NCI-H2107 treated with DMSO at 0.1 percent for 48 hours (cell line): ENCODE results near the gene KLF11.
"Not testable (repeated sequence)": the region's sequence is repeated elsewhere in the genome, so short reads cannot be mapped to it uniquely, and the experiment has no call there.

Experiments used
- DNase-seq: peaks from one replicate; lab custom pipeline; 2025; ENCODE audit not compliant: unreplicated experiment; lab: John Stamatoyannopoulos, UW

Gene KLF11

DNA sequence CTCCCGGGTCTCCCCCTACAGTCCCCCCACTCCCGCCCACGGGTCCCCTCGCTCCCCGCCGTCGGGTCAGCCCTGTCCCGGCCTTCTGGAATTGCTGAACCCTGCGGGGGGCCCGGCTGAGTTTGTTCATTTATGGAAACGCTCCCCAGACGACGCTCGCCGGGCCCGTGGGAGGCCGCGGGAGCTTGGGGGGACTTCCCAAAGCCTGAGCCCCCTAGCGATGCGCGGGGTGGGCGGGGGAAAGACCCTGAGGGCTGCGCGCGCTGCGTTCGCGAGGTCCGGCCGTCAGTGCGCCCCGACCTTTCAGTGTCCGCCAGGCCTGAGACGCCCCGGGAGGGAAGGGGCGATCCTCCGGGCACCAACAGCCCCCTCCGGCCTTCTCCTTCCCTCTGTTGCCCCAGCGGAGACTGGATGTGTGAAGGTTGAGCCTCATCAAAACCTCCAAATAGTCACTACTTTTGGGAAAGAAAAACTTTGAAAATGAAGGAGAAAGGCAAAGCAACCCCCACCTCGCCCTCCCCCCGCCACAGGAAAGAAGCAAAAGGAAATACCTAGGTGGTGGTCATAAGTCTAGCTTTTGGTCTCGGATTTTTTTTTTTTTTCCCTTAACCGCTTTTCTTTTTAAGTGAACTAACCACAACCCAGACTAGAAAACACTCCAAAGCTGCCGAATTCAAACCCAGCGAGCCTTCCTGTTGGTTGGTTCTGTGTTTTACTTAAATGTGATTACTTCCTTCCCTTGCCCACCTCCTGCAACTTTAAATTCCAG, 37.4 kb downstream of the KLF11 start:
- no peak for DNase-seq

DNA sequence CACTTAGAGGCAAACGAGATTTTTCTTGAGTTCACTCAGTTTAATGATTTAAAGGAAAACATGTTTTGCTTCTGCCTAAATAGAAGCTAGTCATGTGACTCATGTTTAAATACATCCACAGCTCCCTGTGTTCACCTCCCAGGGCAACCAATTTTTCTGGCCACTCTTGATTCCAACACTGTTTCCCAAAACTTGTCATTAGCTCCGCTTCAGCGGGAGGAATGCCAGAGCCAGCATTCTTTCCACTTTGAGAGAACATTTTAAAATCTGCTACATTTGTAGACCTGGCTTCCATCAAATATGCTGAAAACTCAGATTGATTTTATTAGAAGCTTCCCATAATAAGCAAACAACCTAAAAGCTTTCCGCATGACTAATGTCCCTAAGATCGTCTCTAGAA, 39.7 kb downstream of the KLF11 start:
- no peak for DNase-seq

DNA sequence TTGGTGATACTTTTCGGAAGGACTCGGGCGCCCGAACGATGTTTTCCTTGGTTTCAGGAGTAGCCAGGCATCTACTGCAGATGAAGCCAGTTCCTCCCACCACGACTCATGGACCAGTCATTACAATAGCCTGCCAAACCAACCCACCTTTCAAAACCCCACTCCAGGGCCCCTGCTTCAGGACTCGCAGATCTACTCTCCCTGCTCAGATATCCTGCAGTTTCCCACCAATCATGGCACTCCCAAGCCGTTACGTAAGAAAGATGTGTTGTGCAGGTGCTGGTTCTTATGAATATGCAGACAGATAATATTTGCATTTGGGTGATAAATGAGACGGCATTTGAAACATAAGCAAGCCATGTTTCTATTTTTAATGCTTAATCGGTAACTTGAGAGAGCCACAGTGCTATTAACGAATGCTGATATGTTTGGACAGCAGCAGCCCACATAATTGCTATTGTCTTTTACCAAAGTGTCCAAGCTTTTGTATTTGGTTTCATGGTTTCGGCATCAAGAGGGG, 40.4 kb downstream of the KLF11 start:
- no peak for DNase-seq

DNA sequence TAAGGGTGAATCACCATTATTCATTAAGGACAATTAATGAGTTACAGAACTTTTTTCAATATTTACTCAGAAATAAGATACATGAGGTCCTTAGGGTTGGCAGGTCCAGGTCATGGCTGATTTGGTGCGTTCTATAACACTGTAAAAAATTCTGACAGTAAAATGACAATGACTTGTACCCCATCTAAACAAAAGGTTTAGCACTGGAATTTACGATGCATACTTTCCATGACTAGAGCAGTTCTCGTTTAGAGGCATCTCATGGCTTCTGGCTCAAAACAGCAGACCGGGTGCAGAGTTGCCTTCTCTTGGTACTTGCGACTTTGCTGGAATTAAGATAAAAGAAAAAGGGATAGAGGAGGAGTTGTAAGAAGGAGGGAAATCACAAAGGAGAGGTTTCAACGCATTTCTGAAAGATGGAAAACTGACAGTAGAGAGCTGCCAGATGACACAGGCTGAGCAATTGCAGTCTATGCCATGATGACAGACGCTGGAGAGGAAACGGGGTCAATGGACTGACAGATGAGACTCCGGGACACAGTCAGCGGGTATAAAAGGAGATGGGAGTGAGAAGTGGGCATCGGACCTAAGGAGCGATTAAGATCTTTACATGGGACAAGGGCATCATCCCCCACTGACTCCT, 41.0 kb downstream of the KLF11 start:
- DNase-seq, result no peak

DNA sequence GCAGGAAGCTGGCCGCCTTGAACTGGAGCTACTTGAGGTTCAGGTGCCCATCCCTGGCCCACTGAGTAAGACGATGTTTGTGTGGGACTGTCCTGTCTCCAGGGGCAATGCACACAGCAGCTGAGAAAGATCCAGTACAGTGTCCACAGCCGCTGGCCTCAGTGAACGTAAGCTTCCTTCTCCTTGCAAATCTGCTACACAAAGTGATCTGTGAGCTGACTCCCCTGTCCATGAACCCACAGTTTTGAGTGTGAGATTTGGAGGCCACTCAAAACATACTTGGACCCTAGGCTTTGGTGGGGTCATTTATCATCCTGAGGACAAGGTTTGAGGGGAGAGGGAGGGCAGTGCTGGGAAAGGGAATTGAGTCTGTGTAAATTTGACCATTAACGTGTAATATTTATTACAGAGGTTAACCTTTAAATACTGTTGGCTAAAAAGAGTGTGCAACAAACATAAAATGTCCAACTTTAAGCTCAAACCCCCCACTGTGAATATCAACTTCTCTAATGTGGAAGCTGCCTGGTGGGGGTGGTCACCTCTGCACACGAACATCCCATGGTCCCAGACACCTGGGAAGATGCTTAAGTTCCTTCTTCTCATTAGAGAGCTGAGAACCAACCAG, 41.8 kb downstream of the KLF11 start:
- DNase-seq, result no peak

DNA sequence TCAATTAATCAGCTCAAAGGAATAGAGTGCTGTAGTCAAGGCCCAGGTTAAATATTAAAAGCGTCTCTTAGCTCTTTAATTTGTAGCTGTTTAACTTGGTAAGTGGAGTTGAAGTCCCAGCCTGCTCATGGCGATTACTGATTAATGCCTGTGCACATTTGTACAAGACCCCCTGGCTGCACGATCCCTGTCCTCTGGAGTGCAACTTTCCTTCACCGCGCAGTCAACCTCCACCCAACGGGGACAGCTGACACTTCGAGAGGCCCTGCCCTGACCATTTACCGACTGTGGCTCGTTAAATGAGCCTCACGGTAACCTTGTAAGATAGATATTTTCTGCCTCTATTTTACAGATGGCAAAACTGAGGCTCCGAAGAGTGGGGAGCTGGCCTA, 42.3 kb downstream of the KLF11 start:
- no peak for DNase-seq

DNA sequence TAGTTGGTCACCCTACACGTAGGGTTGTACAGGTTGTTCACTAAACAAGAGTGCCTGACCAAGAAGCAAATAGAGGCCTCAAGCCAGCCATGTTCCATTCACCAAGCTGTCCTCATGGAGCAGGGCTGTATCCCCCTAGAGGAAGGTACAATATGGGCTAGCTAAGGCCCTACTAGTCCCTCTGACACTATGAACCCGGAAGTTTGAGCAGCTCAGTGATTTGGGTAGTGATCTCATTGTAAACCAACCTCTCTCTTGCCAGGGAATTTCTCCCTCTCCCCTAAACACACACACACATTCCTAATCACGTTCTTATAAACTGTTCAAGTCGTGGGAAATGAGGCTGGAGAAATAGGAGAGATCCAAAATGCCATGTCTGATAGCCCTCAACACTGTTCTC, 43.6 kb downstream of the KLF11 start:
- no peak for DNase-seq

DNA sequence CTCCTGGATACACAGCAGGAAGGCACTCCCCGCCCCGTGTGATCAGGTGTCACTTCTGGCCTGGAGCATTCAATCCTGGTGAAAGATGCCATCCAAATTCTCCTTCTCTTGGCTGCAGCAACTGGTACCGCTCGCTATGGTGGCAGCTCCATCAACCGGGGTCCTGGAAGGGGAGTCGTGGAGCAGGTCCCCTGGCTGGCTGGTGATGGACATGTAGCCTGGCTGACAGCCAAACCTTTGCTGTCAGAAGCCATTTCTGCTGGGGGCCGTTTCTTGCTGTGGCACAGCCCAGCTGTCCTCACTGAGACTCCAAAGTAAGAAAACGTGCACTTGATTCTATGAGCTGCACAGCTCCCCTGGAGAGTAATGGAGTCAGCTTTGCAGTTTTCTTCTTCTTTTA, 44.0 kb downstream of the KLF11 start:
- no peak for DNase-seq

DNA sequence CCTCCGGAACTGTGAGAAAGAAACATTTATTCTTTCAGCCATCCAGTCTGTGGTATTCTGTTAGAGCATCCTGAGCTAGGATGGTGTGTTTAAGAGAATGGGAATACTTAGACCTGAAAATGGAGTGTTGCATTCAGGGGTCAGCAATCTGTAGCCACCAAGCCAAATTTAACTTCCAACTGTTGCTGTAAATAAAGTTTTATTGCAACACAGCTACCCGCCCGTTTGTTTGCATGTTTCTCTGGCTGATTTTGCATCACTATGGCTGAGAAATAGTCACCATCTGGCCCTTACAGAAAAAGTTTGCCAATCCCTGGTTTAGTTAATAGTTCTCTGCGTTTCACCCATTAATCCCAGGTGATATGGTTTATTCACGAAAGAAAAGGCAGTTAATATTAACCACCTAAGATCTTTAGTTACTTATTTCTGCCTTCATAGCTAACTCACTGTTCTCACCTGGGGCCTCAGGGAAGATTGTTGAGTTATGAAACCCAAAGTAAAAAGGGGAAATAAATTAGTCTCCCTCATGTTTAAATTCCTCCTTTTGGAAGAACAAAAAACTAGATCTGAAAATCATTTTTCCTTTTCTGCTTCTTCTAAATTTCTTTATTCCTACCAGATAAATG, 46.3 kb downstream of the KLF11 start:
- no peak for DNase-seq

DNA sequence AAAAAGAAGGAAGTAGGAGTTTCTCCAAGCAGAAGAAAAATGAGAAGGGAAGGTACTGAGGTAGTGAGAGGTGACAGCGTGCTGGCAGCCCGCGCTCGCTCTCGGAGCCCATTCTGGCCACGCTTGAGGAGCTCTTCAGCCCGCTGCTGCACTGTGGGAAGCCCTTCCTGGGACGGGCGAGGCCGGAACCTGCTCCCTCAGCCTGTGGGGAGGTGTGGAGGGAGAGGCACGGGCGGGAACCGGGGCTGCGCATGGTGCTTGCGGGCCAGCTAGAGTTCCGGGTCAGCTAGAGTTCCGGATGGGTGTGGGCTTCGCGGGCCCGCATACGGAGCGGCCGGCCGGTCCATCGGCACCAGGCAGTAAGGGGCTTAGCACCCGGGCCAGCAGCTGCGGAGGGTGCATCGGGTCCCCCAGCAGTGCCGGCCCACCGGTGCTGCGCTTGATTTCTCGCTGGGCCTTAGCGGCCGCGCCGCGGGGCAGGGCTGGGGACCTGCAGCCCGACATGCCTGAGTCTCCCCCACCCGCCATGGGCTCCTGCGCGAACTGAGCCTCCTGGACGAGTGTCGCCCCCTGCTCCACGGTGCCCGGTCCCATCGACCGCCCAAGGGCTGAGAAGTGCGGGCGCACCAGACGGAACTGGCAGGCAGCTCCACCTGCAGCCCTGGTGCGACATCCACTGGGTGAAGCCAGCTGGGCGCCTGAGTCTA, 48.0 kb downstream of the KLF11 start:
- no peak for DNase-seq

DNA sequence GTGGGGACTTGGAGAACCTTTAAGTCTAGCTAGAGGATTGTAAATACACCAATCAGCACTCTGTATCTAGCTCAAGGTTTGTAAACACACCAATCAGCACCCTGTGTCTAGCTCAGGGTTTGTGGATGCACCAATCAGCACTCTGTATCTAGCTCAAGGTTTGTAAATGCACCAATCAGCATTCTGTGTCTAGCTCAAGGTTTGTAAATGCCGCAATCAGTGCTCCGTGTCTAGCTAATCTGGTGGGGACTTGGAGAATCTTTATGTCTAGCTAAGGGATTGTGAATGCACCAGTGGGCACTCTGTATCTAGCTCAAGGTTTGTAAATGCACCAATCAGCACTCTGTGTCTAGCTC, 48.5 kb downstream of the KLF11 start:
- DNase-seq, result not testable (repeated sequence)

DNA sequence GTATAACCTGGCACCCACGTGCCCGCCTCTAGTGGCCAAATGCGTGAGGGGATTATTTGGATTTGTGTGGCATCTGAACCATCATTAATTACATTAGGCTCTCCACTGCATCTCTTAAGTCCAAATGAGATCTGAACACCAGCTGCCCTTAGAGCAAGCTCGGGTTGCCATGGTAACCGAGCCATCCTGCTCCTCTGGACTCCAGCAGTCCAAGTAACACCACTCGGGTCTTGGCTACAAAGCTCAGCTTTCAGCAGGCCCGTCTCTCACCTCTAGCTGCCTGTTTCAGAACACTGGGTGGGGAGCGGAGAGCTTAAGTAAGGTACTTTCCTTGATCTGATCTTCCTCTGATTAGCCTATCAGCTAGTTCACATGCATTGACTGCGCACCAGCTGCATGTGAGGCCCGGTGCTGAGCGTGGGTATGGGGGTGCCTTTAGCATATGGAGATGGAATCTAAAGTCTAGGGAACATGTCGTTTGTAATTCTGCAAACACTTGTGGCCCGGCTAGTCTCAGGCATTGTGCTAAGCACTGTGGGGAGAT, 51.0 kb downstream of the KLF11 start:
- no peak for DNase-seq

DNA sequence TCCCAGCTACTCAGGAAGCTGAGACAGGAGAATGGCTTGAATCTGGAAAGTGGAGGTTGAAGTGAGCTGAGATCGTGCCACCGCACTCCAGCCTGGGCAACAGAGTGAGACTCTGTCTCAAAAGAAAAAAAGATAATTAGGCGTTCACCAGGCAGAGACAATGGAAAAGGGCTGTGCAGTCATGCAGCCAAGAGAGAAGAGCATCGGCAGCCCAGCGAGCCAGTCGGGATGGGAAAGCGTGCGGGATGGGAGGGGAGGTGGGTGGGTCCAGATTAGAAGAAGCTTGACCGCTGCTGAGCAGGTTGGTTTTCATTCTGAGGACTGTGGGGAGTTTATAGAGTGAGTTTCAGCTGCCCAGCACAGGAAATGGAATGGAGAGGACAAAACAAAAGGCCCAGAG, 51.8 kb downstream of the KLF11 start:
- DNase-seq, result no peak

DNA sequence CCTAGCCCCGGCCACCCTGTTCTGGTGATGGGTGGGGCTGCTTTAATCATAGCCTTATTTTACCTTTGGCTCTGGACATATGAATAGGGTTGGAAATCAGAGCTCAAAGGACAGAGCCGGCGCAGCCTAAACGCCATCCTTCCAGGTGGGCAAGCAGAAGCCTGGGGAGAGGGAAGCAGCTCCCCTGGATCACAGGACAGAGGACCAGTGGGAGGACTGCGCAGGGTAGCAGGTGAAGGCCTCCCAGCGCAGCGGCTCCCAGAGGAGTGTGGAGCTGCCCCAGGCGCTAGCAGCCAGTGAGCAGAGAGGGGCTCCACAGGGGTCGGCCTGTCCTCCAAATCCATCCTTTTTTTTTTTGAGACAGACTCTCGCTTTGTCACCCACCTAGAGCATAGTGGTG, 53.3 kb downstream of the KLF11 start:
- DNase-seq, result no peak

DNA sequence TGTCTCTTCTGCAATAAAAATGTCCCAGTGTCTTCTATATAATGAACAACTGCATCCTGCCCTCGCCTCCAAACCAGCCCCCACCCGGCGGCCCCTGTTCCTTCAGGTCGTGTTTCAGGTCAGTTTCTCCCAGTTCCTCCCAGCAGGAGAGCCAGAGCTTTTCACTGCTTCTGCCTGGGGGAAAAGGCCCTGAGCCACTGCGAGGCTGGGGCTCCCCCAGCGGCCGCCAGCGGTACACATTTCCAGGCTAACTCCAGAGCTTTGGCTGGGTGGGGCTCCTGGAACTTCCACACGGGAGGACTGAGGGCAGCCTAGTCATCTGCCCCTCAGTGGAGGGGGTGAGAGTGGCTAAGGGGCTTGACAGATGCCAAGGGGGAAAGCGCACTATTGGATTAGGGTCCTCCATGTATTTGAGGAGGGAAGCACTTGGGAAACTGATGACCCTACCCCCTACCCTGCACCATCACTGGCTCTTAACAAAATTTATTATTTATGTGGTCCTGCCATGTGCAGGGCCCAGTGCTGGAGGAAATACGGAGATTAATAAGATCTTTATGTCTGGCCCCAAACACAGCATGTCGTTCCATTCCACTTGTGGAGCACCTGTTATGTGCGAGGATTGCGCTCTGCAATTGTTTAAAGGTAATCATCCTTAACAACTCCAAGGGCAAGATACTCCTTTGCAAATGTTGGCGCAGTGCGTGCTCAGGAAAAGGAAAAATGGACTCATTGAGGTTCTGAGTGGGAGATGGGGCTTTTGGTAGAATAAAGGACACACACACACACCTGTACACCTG, 54.2 kb downstream of the KLF11 start:
- peak; percentile 59 for DNase-seq

DNA sequence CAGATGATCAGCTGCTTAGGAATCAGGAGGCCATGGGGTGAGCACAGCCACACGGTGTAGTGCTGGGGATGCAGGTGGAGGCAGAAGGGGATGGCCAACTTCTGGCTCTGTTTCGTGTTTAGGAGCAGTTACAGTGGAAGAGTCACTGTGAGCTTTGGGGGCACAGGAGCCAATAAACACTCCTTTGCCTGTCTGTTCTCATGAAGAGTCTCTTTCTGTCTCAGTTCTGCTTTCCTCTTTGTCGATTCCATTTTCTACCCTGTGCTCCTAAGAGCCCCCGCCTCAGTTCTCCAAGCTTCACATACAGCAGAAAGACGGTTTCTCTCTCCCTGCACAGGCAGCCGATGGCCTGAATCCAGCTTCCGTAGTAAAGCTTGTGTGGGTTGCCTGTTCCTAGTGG, 58.1 kb downstream of the KLF11 start:
- DNase-seq, result no peak

DNA sequence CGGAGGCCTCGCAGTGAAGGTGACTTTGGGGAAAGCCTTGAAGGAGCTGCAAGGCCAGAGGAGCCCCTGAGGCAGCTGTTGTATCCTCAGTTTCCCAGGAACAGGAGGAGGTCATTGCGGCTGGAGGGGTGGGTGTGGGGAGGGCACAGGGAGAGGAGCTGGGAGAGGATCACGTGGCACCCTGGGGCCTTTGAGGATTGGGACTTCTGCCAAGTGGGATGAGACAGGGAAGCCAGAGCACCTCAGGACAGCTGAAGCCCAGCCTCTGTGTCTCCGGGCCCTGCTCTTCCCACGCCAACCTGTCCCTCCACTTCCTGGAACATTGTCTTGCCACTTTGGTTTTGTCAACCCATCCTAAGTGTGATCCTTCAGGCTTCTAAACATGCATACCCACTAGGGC, 59.8 kb downstream of the KLF11 start:
- no peak for DNase-seq
